Mesenteric fat pad (tissue), 1 donor: Measurements from ENCODE around the gene MBD5. TPM values are rescaled to one million over a fixed set of nuclear protein-coding genes. Genes with fewer than 3 reads are reported as not detected.

ENCODE experiments used
- DNase-seq: peaks from one replicate; pipeline ENCODE4 v3.0.0-alpha.2; 2020; ENCODE audit warnings: low spot score
- total RNA-seq: library from RNA; stranded (reverse); fragmentation: NEBNext Ultra II Directional; extraction: Animal tissue kit (Norgen Biotek cat#: 25700); gene quantifications from one replicate; pipeline ENCODE4 v1.2.1, GENCODE V29; 2021
- donor health status: DM: yes; HTN: yes; CAD: no.

The MBD5 gene
- total RNA-seq, 1 donor from 2014 or later: 28.1 TPM

- no peak for DNase-seq
Measured at GRCh38 chr2:148300544-148300943, 279.7 kb downstream of the MBD5 start.

GRCh38 chr2:148301362-148301761 lies 280.5 kb downstream of the MBD5 start:
- no peak for DNase-seq

GRCh38 chr2:148302526-148302925 lies 281.6 kb downstream of the MBD5 start:
- DNase-seq: no peak

GRCh38 chr2:148303161-148303560 lies 282.3 kb downstream of the MBD5 start:
- no peak for DNase-seq

GRCh38 chr2:148305476-148305875 lies 284.6 kb downstream of the MBD5 start:
- no peak for DNase-seq

DNA sequence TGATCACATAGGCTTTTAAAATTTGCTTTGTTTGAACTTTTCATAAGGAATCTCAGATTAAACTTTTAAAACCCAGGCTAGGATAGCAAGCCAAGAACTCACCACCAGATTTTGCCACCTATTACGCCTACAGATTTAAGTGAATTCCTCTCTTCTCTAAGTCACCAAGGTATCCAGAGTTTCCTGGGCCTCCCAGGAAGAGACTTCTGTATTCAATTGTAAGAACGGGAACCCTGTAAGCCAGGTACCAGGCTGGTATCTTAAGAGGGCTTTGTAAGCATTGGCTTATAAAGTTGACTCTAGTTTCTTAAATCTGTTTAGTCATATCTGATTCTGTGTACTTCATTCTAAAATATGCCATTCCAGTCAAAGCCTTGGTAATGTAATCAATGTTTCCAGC lies 285.1 kb downstream of the MBD5 start:
- DNase-seq: no peak

GRCh38 chr2:148317598-148317997 lies 296.7 kb downstream of the MBD5 start:
- DNase-seq: no peak

DNA sequence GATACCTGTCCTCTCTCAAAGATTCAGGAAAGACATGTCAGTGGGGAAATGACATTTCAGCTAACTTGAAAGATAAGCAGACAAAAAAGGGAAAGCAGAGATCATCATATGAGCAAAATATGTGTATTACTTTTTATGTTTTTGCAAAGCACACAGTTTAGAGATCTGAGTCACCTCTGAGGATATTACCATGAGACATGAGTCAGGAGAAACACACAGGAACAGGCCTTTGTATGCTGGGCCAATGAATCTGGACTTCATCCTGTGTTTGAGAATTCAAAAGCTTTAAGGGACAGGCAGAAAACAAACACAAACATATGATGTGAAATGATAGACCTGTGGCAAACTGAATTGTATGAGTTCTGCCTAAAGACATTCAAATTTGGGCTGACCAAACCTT lies 317.6 kb downstream of the MBD5 start:
- DNase-seq: no peak

GRCh38 chr2:148342086-148342485 lies 321.2 kb downstream of the MBD5 start:
- DNase-seq: no peak

GRCh38 chr2:148350199-148350598 lies 329.3 kb downstream of the MBD5 start:
- DNase-seq: no peak

- no peak for DNase-seq
Measured at GRCh38 chr2:148351437-148352143, 330.7 kb downstream of the MBD5 start.

DNA sequence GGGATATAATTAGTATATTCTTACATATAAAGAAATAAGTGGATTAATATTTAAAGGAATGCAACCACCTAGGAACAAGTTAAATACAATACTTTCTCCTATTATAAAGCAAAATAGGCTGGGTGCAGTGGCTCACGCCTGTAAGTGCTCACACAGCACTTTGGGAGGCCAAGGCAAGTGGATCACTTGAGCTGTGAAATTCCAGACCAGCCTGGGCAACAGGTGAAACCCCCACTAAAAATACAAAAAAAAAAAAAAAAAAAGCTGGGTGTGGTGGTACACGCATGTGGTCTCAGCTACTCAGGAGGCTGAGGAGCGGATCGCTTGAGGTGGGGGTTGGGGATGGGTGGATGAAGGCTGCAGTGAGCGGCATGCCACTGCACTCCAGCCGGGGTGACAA lies 337.5 kb downstream of the MBD5 start:
- no peak for DNase-seq

GRCh38 chr2:148360662-148361061 lies 339.8 kb downstream of the MBD5 start:
- DNase-seq: no peak

GRCh38 chr2:148362144-148362796 lies 341.4 kb downstream of the MBD5 start:
- no peak for DNase-seq

GRCh38 chr2:148375214-148375613 lies 354.3 kb downstream of the MBD5 start:
- DNase-seq: no peak

DNA sequence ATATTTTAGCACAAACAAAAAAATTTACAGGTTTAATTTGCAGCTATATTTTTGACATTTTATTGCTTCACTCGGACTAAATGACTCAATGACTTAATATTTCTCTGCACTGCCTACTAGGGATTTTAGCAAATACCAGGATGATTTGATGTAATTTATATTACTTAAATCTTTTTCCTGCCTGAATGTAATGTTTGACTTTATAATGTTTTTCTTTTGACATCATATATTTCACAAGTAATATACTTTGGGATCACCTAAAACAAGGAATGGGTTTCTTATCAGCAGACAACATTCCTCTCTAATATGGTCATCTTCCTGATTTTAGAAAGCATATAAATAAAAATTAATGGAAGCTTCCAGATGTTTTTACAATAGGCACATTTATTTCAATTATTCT lies 370.4 kb downstream of the MBD5 start:
- no peak for DNase-seq

- no peak for DNase-seq
Measured at GRCh38 chr2:148402786-148403185, 381.9 kb downstream of the MBD5 start.

DNA sequence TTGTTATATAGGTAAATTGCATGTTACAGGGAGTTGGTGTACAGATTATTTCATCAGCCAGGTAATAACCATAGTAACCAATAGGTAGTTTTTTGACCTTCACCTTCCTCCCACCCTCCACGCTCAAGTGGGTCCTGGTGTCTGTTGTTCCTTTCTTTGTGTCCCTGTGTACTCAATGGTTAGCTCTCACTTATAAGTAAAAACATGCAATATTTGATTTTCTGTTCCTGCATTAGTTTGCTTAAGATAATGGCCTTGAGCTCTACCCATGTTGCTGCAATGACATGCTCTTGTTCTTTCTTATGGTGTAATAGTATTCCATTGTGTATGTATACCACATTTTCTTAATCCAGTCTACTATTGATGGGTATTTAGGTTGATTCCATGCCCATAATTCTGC lies 390.0 kb downstream of the MBD5 start:
- DNase-seq: no peak

- no peak for DNase-seq
Measured at GRCh38 chr2:148416248-148416647, 395.4 kb downstream of the MBD5 start.

GRCh38 chr2:148430101-148430500 lies 409.2 kb downstream of the MBD5 start:
- no peak for DNase-seq

DNA sequence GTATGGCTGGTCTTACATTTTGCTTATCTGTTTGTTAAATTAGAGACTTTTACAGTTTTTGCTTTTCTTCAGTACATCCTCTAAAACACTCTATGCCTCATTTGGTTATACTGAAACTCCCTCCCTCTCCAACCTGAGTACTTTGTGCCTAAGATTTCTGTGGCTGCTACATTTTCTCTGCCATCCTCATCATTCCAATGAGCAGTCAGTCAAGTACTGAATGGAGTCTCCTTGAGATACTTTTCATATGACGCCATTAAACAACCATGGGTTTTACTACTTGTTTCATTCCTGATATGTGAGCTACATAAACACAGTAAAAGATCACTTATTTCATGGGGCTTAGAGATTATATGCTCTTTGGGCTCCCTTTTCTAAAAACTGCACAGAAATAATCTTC lies 427.0 kb downstream of the MBD5 start:
- no peak for DNase-seq

GRCh38 chr2:148450531-148450930 lies 429.6 kb downstream of the MBD5 start:
- no peak for DNase-seq

GRCh38 chr2:148451046-148451445 lies 430.2 kb downstream of the MBD5 start:
- no peak for DNase-seq
